ENCODE measurements around the gene DNASE2. TPM values are rescaled to one million over a fixed set of nuclear protein-coding genes. Genes with fewer than 3 reads are reported as not detected.
"Not testable (repeated sequence)": the region's sequence is repeated elsewhere in the genome, so short reads cannot be mapped to it uniquely, and the experiment has no call there.

Gene DNASE2
- polyA plus RNA-seq, 1 donor: 10.9 TPM

- DNase-seq: no peak
Observed at GRCh38 chr19:12864143-12864542, 17.1 kb downstream of the DNASE2 start.

GRCh38 chr19:12859546-12859945, 21.7 kb downstream of the DNASE2 start:
- no peak for DNase-seq

GRCh38 chr19:12858041-12858928, 23.0 kb downstream of the DNASE2 start:
- DNase-seq: no peak

GRCh38 chr19:12856653-12857052, 24.6 kb downstream of the DNASE2 start:
- DNase-seq: no peak

GRCh38 chr19:12847159-12848139, 33.8 kb downstream of the DNASE2 start:
- peak; percentile 87 for DNase-seq

- not testable (repeated sequence) for DNase-seq
Observed at GRCh38 chr19:12846613-12847012, 34.6 kb downstream of the DNASE2 start.

- no peak for DNase-seq
Observed at GRCh38 chr19:12843999-12844732, 37.1 kb downstream of the DNASE2 start.

- no peak for DNase-seq
Observed at GRCh38 chr19:12843328-12843727, 37.9 kb downstream of the DNASE2 start.

GRCh38 chr19:12842511-12842910, 38.7 kb downstream of the DNASE2 start:
- DNase-seq: no peak

- DNase-seq: no peak
Observed at GRCh38 chr19:12841094-12841493, 40.2 kb downstream of the DNASE2 start.

- no peak for DNase-seq
Observed at GRCh38 chr19:12840091-12841079, 40.9 kb downstream of the DNASE2 start.

- no peak for DNase-seq
Observed at GRCh38 chr19:12838886-12839756, 42.1 kb downstream of the DNASE2 start.

GRCh38 chr19:12838182-12838885, 42.9 kb downstream of the DNASE2 start, which contains the start of gene MAST1:
MAST1 (plus strand) TSS chr19:12838515; CDS start chr19:12838573, 58 bp downstream.
- no peak for DNase-seq

- DNase-seq: no peak
Observed at GRCh38 chr19:12837225-12837624, 44.0 kb downstream of the DNASE2 start.

GRCh38 chr19:12836529-12836863, 44.8 kb downstream of the DNASE2 start:
- no peak for DNase-seq

GRCh38 chr19:12834976-12835757, 46.1 kb downstream of the DNASE2 start:
- no peak for DNase-seq

GRCh38 chr19:12834566-12834943, 46.7 kb downstream of the DNASE2 start, which contains the start of gene RTBDN:
RTBDN (minus strand) TSS chr19:12834579; CDS start chr19:12829979, 4,600 bp downstream.
- no peak for DNase-seq

GRCh38 chr19:12833738-12834565, 47.3 kb downstream of the DNASE2 start:
- DNase-seq: no peak
